SK-MEL-5 (cell line): ENCODE data around the gene RARB. TPM values are rescaled to one million over a fixed set of nuclear protein-coding genes. Genes with fewer than 3 reads are reported as not detected.

ENCODE experiments used
- DNase-seq: peaks from one replicate; pipeline ENCODE4 v3.0.0-alpha.2; 2016; ENCODE audit warnings: low read depth, low spot score
- in situ Hi-C: cut with HindIII; loops from 2 replicates; pipeline ENCODE4 v1.10.0; 2016; ENCODE audit warnings: low sequenced_read_pairs, high pct_unique_total_duplicates, low pct_unique_long_range_greater_than_20kb
- total RNA-seq: library from RNA; depleted of rRNA; stranded (reverse); fragments of >200 nt; shearing (Covaris generic); gene quantifications from 2 replicates; pipeline ENCODE4 v1.2.3, GENCODE V29; 2014

RARB gene
- total RNA-seq, 1 experiment from 2014 or later, result 0.87 TPM

DNA sequence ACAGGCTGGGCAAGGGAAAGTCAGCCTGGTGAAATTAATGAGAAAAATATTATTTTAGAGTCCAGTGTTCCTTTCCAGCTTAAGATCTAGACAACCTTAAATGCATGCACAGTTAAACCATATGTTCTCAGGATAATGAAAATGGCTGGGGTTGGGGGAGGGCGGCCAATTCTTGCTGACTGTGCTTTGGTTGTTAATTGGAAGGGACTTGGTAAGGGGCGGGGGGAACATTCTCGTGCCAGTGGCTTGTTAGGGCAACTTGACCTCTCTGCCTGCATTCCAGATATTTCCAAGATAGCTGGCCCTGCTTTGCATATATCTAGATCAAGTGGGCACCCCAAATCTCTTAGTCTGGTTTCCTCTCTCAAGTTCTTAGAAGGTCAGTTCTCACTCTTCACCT lies 124.2 kb downstream of the RARB start:
- in situ Hi-C loops, result no loop called here
- no peak for DNase-seq

DNA sequence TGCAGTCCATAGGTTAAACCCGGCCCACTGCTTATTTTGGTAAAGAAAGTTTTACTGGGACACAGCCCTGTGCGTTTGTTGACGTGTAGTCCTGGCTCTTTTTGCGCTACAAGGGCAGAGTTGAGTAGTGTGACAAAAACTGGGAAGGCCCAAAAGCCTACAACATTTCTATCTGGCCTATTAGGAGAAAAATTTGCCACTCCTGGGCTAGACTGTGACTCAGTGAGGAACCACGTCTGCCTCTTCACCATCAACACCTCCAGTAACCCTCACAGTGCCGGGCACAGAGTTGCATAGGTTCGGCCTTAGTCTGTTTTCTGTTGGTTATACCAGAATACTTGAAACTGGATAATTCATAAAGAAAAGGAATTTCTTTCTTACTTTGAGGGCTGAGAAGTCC lies 126.3 kb downstream of the RARB start:
- DNase-seq, result no peak
- in situ Hi-C loops, result no loop called here

DNA sequence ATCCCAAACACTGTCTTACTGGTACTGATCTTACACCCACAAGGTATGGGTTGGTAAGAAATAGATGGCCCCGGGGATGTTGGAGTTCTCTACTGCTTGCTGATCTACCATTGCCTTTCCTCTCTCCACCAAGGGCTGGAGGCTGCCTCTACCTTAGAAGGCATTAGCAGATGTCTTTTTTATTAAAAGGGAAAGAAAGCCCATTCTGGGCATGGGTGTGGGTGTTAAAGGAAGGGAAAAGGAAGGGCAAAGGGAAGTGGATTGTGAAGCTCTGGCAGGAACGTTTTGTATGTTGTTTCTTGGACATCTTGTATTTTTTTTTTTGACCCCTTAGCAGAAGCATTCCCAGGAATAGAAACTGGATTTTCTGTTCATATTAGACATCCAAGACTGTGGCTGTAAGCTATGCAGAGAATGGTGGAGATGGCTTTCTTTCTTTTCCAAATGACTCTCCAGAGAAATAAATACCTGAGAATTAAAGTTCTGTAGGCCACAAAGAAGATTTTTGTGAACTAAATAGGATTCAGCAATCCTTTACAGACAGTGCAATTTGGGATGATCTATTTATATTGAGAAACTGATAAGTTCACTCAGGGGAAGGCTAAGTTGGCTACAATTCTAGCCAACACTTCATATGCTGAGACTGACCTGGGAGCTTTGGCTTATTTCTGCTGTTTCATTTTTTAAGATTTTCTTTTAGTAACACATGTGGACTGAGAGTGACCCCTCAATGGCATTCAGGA lies 127.8 kb downstream of the RARB start:
- in situ Hi-C loops, result no loop called here
- no peak for DNase-seq

DNA sequence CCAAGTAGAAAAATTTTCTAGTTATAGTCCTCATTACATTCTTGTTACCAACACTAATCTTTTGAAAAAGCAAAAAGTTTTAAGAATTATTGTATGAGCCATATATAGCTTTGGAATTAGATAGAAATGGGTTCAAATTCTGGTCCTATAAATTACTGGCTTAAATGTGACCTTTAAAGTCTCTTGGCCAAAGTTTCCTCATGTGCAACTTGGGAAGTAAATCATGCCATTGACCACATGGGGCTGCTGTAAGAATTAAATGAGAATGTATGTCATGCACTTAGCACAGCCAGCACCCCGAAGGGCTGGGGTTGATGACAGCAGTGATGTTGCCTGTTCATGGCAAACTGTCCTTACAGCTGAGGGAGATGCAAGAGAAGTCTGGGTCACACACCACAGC lies 128.4 kb downstream of the RARB start:
- in situ Hi-C loops, result no loop called here
- peak; percentile 37 for DNase-seq

DNA sequence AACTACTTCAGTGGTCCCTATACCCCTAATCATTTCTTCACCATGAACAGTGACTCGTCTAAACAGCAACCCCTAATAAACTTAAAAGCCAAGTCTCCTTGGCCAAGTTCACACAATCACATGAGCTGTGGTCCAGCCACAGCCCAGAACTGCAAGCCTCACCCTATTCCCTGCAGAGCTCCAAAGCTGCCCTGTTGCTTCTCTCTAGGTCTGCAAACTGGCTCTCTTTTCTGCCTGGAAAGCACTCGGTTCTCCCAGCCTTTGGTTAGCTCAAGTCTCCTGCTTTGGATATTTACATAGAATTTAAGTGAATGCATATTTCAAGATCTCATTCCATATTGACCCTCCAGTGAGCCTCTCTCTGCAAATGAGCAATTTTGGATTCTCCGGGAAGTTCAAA lies 129.6 kb downstream of the RARB start:
- no peak for DNase-seq
- in situ Hi-C loops, result no loop called here

DNA sequence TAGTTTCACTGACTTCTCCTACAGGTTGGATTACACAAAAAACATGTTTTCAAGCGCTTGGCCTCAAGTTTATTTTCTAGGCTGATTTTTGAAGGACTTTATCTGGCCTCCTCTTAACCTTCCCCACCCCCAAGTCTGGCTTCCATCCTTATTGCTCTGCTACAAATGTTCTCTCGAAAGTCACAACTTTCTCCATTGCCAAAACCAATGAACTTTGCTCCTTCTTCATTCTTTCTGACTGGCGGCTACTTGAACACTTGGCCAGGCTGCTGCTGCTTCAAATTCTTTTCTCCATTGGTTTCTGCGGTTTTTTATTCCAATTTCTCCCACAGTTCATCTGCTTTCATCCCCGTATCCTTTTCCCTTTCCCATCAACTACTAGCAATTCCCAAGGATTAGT lies 130.1 kb downstream of the RARB start:
- in situ Hi-C loops, result no loop called here
- no peak for DNase-seq

DNA sequence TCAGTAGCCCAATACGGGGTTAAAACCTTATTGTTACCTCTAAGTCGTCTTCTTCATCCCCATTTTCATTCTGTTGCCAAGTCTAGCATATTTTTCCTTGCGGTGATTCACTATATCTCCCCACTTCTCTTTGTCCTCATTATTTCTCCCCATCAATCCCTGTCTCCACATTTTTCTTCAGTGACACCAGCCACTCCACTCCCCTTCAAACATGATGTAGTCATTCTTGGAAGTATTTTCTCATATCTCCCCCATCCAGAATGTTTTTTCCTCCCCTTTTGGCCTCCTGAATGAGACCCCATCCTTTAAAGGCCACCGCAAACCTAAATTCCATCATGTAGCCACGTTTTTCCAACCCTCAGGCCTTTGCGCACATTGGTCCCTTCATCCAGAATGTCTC lies 130.7 kb downstream of the RARB start:
- DNase-seq, result no peak
- in situ Hi-C loops, result no loop called here

DNA sequence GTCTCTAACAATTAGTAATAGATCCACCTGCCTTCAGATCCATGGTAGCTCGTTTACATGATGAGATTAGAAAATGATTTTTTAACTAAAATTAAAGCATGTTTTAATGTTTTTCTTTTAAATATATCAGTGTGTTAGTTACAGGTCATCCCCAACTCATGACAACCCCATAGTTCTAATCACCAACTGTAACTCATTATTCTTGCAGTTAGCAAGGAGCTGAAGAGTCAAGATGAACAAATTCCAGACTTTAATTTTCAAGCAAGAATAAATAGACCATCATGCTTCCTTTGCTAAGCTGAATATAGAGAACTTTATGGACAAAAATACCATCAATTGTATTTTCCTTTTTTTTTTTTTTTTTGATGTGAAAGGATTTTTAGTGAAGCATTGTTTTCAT lies 135.5 kb downstream of the RARB start:
- DNase-seq, result no peak
- in situ Hi-C loops, result no loop called here

DNA sequence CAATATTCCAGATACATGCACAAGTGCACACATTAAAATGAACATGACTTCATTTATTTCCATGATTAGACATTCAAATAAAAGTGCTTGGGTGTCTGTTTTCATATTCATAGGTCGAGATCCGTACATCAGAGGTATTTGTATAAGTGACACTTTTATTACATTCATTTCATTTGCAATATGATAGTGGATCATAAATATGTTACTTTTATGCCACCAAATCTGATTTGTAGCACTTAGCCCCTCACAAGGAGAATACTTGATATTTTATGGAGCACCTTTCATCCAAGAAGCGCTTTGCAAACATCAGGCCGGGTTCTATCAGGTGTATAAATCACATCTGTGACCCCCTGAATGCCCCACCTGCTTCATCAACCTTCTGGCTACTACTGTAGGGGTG lies 136.0 kb downstream of the RARB start:
- DNase-seq, result no peak
- in situ Hi-C loops, result no loop called here

DNA sequence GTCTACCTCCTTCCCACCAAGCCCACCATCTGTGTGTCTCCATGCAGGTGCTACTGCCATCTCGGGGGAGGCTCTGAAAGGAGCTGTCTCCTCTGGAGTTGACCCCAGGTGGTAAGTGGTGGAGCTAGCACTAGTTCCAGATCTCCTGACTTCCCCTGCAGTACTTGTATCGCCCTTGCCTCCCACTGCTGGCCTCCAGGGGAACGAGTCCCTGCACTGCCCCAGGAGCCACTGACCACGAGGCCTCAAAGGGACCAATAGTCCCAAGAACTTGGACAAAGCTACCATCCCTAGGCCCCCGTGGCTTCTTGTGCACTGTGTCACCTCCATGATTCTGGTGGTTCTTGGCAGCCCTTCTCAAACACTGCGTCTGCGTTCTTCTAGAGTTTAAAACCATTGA lies 137.7 kb downstream of the RARB start:
- no peak for DNase-seq
- in situ Hi-C loops, result no loop called here

DNA sequence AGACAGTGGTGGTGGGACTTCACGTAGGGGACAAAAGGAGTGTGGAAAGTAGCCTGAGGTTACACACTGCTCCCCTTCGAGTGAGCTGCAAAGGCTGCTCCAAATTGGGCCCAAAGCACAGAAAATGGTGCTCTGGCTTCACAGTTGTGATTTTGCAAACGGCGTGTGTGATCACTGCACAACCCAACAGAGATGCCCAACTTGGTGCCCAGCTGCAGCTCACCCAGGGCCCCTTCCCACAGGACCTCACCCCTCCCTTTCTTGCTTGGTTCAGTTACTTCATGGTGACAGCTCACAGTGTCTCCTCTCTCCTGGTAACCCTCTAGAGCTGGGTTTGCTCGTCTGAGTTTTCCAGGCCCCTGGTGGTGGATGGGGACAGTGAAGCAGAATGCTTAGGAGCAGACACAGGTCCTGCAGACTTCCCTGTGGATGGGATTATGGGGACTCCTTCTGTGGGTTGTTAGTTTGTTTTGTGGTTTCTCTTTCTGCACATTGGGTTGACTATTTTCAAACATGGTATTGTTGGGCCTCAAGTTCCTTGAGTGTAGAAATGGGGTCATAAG lies 138.4 kb downstream of the RARB start:
- no peak for DNase-seq
- in situ Hi-C loops, result no loop called here

DNA sequence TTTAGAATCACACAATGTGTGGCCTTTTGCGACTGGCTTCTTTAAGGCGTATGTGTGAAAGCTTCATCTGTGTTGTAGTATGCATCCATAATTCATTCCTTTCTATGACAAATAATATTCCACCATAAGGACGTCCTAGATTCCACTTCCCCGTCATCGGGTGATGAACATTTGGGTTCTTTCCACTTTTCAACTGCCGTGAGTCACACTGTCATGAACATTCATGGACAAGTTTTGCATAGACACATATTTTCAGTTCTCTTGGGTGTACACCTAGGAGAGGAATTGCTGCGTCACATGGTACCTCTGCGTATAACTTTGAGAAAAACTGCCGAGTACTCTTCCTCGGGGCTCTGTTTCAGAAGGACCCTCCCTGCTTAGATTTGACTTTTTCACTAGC lies 139.3 kb downstream of the RARB start:
- no peak for DNase-seq
- in situ Hi-C loops, result no loop called here

DNA sequence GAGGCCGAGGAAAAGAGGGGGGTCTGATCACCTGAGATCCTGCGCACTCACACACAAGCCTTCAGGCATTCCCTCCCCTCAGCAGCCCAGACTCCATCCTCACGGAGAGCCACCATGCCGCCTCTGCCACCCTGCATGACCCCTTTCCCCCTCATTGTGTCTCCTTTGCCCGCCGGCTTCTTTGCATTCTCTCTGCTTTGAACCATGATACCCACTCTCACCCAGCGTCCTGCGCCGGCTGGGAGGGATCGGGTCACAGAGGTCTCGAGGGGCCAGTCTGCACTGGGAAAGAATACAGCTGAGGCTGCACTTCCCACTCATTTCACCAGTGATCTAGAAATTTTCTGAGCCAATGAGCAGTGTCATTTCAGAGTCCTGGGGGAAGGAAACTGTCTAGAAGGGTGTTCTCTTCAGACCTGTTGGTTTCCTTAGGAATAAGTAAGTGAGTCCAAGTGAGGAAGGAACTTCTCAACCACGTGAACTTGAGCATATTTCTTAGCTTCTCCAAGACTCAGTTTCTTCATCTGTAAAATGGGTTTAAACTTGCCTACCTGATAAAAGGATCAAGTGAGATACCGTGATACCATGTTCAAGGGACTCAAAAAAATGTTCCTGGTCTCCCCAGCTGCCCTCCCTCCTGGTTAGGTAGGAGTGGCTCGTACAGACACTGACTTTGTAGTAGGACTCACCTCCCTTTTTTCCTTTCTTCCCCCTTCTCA lies 139.9 kb downstream of the RARB start:
- in situ Hi-C loops, result no loop called here

DNA sequence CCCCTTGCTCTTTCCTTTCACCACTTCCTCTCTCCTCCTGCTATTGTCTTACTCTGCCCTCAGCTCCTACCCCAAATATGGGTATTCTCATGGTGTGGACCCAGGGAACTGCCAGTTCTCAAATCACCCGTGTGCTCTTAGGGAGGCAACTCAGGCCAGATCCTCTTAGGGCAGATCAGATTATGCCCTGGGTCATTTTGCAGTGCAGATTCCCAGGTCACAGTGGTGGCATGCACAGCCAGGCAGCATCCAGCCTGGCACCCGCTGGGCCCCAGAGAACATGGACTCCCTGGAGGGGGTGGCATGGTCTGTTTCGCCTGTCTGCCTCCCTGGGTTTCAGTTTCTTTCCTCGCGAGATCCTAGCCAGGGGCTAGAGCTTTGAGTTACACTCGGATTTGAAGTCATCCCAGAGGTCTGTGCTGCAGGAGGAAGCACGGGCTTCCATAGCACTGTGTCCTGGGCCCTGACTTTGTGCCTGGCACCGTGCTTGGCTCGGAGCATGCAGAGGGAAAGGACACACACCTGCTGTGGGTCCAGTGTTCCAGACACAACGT lies 140.5 kb downstream of the RARB start:
- no peak for DNase-seq
- in situ Hi-C loops, result no loop called here

More for the DNA sequence above, 139.9 kb downstream of the RARB start:
- DNase-seq, result no peak

DNA sequence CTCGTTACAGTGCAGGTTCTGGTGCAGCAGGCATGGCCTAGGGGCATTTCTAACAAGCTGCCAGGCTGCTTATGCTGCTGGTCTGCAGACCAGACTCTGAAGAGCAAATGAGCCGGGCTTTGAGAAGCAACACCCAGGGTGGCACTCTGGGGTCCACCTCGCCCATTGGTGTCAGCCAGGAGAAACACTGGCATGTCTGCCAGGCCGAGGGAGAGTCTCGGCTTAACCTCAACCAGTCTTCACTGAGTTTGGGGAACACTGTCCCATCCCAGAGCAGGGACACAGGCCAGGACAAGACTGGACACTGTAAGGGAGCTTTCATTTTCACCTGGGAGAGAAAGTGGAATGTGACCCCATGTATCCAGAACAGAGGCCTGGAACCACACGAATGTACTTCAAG lies 143.2 kb downstream of the RARB start:
- in situ Hi-C loops, result no loop called here
- DNase-seq, result no peak

DNA sequence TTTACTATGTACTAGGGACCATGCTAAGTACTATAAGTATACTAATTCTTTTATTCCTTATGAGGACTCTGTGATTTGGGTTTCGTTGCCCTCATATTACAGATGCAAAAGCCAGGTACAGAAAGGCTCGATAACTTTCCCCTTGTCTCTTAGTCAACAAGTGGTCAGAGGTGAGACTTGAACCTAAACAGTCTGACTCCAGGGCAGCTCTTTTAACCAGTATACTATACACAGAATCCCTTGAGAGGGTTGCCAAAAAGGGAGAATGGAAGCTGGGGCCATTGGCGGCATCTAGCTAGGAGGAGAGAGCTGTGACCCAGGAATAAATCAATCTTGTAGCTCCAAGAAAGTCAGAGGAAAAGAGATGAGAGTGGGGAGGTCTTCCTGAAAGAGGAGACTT lies 144.3 kb downstream of the RARB start:
- in situ Hi-C loops, result no loop called here
- no peak for DNase-seq

DNA sequence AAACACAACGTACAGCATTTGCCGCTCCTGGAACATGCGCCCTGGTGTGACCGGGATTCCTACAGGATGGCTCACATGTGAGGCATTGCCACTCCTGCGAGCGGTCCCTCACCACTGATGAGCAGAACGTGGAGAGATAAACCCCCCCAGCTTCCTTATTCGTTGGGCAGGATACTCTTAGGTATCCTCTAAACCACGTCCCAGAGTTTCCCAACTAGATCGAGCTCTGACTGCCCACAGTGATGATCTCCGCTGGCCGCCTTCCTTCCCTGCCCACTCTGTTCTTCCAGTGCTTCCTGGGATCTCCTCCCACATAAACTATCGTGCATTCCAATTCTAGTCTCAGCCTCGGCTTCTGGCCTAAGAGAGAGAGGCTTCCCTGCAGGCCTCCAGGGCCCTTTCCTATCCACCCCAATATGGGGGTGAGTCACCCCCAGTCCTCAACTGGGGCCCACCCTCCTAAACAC lies 144.9 kb downstream of the RARB start:
- in situ Hi-C loops, result no loop called here
- no peak for DNase-seq

DNA sequence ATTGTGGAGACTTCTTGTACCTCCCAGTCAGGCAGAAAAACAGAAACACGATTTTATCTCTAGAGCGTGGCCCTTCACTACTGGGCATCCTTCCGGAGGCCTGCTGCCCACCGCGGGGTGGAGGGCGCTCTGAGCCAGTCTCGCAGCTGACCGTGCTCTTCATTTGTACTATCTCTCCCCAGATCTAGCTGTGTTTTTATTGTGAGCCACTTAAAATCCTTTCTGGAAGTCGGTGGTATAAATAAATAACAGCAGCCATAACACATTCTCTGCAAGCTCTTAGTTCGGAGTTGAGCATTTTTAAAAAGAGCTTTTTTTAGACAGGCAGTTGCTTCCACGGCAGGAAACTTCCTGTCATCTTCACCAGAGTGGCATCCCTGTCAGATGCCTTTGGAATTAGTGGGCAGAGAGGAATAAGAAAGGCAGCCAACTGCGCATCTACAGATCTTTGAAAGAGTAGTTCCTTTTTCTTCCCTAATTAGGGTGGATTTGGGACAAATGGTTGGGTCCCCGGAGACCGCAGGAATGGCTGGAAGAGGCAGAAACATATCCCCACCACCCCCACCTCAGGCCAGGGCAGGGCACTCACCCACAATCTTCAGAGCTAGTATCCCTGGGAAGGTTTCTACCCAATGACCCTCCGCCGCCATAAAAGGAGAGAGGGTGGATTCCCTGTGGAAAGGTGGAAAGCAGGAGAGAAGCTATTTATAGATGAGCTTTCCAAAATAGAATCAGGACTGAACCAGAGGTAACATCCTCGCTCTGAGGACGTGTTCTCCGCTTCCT lies 145.5 kb downstream of the RARB start:
- DNase-seq, result no peak
- in situ Hi-C loops, result no loop called here
